EH (cell line): ENCODE results near the gene ALKBH4.
"Not testable (repeated sequence)": the region's sequence is repeated elsewhere in the genome, so short reads cannot be mapped to it uniquely, and the experiment has no call there.

Experiments used
- DNase-seq: peaks from one replicate; pipeline ENCODE4 v3.0.0-alpha.2; 2015; ENCODE audit warnings: low read depth

ALKBH4 gene

DNA sequence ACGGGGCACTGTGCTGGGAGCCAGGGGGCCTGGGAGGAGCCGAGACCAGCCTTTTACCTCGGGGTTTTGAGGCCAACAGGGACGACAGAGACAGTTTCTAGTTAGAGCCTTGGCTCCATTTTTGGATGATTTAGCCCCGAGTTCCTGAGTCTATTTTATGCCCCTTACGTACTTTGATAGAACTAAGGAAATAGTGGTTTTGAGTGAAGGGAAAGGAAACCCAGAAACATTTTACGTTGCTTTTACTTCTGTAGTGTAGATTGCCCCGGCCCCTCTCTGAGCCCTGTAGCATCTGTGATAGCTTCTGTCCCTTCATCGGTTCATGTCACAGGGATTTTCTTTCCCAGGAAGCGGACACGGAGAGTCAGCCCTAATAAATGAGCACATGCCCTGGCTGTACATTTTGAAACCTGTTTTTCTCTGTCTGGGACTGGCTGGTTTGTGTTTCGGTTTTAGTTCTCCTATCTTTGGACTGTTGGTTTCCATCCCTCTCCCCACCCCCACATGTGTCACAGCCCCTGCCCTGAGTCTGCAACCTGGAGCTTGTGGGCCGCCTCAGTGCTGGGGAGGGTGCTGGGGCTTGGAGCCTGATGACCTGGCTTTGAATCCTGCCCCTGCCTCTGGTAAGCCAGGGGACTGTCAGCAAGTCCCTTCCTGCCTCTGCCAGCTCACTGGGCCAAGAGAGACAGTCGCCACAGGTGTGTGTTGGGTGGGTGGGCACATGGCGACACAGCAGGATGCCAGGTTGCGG is 38.2 kb downstream of the ALKBH4 start:
- DNase-seq = no peak

DNA sequence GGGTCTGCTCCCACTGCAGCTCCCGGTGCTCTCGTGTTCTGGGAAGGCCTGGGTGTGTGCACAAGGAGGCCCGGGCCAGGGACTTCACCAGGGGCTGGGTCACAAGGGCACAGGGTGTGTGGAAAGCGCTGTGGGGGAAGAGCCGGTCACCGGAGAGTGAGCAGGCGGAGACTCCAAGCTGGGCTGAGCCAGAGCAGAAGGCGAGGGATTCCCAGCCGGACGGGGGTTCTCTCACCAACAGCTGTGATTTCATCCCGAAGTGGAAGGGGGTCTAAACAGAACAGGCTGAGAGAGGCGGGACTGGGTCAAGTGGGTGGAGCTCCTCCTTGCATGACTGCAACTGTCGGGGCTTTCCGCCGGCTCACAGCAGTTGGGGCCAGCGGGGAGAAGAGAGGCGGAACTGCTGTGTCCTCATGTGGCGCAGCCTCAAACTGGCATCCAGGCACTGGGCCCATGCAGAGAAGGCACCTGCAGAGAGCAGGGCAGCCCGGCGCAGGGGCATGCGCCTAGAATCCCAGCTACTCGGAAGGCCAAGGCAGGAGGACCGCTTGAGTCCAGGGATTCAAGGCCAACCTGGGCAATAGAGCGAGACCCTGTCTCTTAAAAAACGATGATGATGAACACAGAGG is 38.9 kb downstream of the ALKBH4 start:
- DNase-seq = no peak

DNA sequence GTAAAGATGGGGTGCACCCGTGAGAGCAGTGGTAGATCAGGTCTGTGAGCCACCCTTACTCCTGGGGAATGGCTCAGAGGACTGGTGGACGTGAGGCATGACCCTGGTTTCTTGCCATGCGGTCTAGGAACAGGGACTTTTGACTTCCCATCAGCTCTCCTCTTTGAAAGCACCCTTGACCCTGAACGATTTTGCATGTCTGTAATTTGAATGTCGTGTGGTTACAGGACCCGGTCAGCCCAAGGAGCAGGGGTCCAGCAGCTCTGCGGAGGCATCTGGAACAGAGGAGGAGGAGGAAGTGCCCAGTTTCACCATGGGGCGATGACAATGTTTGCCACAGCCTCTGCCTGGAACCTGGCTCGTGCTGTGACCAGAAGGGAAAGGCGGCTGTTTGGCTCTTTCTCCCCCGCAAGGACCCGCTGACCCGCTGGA is 39.9 kb downstream of the ALKBH4 start:
- DNase-seq = no peak

DNA sequence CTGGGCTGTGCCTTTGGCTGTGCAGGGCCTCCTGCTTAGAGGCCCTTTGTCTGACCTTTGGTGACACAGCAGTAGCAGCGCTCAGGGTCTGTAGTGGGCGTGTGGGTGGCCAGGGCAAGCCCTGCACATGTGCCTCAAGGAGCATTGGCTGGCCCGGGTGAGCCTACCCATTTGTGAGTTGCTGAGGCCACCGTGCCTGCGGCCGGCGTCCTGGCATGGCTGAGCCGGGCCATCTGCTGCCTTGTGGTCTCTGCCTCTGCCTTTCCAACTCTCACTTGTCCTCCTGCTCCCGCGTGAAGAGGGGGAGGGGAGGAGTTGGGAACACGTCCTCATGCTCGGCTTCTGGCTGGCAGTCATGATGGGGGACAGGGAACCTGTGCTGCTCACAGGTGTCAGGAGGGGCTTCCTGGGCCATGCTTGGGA is 40.5 kb downstream of the ALKBH4 start:
- DNase-seq = no peak

DNA sequence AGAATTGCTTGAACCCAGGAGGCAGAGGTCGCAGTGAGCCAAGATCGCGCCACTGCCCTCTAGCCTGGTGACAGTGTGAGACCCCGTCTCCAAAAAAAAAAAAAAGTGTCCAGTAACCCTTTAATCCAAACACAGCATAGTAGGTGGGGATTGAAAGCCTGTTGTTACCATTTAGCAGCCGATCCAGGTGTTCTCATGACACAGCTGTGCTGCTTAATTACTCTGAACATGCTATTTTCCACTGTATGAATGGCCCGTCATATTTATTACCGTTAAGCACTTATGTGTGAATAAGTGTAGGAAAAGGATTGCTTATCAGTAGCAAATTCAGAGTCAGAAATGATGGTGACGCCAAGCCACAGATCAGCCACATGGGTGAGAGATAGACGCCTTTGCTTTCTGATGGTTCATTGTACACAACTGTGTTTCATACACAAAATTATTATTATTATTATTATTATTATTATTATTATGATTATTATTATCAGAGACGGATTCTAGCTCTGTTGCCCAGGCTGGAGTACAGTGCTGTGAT is 42.9 kb downstream of the ALKBH4 start:
- no peak for DNase-seq

DNA sequence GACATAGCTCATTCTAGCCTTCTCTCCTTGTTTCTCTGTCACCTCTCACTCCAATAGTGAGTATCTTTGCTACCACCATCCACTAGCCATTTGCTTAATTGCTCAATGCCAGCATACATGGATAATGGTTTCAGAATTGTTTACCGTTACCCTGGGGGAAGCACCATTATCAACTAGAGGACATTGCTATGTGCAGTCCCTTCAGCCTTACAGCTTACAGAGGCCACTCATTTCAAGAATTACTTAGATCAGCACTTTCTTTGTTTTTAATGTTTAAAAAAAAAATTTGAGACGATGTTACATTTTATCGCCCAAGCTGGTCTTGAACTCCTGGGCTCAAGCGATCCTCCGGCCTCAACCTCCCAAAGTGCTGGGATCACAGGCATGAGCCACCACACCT is 46.1 kb downstream of the ALKBH4 start:
- no peak for DNase-seq

DNA sequence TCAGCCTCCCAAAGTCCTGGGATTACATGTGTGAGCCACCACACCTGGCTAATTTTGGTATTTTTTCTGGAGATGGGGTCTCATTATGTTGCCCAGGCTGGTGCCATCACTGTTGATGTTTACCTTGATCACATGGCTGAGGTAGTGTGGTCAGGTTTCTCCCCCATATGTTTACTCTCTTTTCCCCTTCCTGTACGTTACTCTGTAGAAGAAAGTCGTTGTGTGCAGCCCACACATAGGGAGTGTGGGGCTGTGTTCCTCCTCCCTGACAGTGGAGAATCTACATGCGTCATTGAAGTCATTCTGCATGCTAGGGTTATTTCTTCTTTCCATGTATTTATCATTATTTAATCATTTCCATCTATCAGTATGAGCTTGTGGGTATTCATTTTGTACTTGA is 47.6 kb downstream of the ALKBH4 start:
- DNase-seq = no peak

DNA sequence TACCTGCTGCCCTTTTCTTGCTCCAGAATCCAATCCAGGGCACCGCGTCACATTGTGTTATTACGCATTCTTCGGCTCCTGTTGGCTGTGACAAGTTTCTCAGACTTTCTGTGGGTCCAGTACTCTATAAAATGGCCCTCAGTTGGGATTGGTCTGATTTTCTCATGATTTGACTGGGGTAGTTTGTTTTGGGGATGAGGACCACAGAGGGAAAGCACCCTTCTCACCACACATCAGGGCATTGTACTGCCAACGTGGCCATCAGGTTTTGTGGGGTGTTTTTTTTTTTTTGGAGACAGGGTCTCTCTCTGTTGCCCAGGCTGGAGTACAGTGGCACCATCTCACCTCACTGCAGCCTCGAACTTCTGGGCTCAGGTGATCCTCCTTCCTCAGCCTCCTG is 48.3 kb downstream of the ALKBH4 start:
- no peak for DNase-seq

DNA sequence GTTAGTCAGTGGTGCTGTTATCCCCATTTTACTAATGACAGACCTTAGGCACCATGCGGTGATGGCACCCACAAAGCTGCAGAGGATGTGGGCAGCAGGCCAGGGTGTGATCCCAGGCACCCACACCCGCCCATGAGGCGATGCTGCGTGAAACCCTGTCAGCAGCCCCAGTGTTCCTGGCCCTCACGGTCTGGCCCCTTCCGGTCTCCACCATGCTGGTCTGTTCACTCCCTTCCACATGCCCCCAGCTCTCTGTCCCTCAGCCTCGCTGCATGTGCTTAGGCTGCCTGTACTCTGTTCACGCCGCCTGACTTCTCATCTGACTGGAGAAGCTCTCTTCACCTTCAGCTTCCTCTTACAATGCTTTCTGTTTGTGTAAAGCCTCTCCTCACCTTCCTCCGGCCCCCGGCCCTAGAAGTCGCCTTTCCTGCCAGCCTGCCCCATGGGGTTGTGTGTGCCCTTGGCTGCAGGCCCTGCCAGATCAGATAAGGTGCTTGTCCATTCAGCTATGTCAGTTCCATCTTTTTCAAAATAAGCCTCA is 48.9 kb downstream of the ALKBH4 start:
- DNase-seq = no peak

DNA sequence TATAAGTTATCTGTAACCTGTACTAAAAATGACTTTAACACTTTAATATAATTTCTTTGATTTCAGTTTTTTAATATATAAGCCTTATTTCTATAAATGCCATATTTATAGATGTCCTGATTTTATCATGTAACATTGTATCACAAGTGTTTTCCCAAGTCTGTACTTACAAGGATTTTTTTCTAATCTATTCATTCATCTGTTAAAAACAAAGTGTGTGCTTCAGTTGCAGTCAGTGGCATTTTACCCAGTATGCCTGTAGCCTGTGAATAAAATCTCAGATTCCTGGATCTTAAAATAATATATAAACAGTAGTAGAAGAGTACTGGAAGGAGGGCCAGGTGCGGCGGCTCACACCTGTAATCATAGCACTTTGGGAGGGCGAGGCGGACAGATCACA is 51.1 kb downstream of the ALKBH4 start:
- no peak for DNase-seq

DNA sequence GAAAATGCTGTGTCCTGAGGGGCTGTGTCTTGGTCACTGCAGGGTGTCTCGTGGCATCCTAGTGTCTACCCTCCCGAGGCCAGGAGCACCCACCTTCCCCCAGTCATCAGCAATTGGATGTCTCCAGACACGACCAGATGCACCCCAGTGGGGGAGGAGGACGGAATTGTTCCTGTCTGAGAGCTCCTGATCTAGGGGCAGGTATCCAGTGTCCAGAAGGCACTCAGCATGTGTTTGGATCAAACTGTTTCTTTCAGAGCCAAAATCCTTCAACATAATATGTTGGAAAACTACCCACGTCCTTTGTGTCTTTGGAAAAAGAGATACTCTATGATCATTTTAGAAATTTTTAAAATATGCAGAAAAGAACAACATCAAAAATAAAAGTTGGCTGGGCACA is 51.6 kb downstream of the ALKBH4 start:
- DNase-seq = no peak

DNA sequence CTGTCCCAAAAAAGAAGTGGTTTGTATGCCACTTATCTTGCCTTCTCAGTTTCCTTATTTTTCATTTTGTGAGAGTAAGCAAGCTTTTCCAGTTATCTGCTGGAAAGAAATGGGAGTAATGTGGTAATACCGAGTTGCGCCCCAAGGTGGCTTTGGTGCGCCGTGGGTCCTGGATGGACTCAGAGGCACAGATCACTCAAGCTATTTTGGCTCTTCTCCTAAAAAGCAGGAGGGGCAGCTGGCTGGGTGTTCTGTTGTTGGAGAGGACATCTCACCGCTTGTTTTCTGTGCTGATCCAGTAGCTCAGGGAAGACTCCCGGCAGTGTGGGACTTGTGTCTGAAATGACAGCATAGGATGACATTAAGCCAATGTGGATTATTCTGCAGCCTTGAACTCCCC is 52.1 kb downstream of the ALKBH4 start:
- DNase-seq = peak; percentile 47

DNA sequence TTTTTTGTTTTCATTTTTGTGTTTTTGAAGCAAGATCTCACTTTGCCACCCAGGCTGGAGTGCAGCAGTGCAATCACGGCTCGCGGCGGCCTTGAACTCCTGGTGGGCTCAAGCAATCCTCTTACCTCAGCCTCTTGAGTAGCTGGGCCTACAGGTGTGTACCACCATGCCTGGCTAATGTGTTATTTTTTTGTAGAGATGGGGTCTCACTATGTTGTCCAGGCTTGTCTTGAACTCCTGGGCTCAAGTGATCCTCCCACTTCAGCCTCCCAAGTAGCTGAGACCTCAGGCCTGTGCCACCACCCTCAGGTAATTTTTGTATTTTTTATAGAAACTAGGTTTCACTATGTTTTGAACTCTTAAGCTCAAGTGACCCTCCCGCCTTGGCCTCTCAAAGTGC is 53.7 kb downstream of the ALKBH4 start:
- no peak for DNase-seq

DNA sequence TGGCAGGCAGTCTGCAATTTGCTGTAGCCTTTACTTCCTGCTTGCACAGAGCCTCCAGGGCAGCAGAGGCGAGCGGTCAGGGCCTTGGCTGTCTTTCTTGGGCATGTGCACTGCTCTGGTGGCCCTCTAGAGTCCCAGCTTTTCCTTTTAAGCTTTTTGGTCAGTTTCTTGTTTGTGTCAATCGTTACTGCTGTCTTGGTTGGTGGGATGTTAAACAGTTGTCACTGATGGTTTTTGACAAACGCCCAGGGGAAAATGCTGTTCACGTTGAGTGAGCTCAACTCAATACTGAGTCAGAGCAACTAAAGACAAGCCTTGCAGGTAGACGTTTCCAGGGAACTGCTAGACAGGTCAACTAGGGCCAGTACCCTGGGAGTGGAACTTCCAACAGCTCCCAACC is 54.5 kb downstream of the ALKBH4 start:
- no peak for DNase-seq

DNA sequence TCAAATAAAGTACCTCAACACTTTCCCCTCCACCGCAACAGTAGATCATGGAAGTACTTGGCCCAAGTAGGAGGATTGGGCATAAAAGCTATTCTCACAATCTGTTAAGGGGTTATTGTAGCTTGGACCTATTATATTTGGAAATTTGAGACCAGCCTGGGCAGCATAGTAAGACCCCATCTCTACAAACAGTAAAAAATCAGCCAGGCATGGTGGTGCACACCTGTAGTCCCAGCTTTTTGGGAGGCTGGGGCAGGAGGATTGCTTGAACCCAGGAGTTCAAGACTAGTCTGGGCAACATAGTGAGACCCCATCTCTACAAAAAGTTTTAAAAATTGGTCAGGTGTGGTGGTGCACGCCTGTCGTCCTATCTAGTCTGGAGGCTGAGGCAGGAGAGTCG is 55.3 kb downstream of the ALKBH4 start:
- no peak for DNase-seq

DNA sequence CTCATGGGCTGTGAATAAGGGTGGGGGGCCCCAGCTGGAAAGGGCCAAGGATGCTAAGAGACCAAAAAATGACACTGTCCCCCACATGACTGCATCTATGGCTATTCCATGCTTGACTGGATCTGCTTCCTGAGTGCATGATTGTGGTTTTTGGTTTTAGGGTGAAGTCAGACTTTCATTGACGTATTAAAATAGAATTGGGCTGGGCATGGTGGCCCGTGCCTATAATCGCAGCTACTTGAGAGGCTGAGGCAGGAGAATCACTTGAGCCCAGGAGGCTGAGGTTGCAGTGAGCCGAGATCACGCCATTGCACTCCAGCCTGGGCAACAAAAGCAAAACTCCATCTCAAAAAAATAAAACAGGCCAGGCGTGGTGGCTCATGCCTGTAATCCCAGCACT is 56.1 kb downstream of the ALKBH4 start:
- DNase-seq = not testable (repeated sequence)

DNA sequence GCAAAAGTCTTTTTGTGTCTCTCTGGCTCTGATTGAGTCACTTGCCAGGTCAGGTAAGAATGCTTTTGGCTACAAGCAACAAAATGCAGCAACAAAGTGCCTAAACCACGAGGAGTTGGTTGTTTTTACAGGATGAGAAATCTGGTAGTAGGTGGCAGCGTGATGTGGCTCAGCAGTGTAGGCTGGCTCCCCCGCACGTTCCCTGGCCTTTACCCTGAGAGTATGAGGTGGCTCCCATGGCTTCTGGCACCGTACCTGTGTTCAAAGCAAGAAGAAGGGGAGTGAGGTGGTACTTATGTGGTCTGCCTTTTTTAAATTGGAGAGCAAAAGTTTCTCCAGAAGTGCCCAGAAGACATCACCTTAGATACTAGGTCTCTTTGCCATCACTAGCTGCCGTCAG is 56.8 kb downstream of the ALKBH4 start:
- no peak for DNase-seq
